Neural crest cell (in vitro differentiated cells): ENCODE measurements around the gene CWC15. TPM values are rescaled to one million over a fixed set of nuclear protein-coding genes. Genes with fewer than 3 reads are reported as not detected.

Source experiments
- DNase-seq: peaks from one replicate; pipeline ENCODE4 v3.0.0; 2021; ENCODE audit warnings: low read depth, mixed read lengths, low spot score
- H3K27ac Mint-ChIP-seq: one replicate; pipeline ENCODE4 v1.8.0; 2021; ENCODE audit warnings: mild to moderate bottlenecking, mixed read lengths; ENCODE audit not compliant: unreplicated experiment
- H3K27me3 Mint-ChIP-seq: 2 replicates; pipeline ENCODE4 v1.8.0; 2021; ENCODE audit warnings: low read depth, mild to moderate bottlenecking, mixed read lengths
- H3K36me3 Mint-ChIP-seq: 2 replicates; pipeline ENCODE4 v1.8.0; 2021; ENCODE audit warnings: low read depth, mild to moderate bottlenecking, mixed read lengths
- H3K4me1 Mint-ChIP-seq: 2 replicates; pipeline ENCODE4 v1.8.0; 2021; ENCODE audit warnings: mixed read lengths
- H3K4me3 Mint-ChIP-seq: one replicate; pipeline ENCODE4 v1.8.0; 2021; ENCODE audit warnings: mild to moderate bottlenecking, mixed read lengths
- H3K9me3 Mint-ChIP-seq: 2 replicates; pipeline ENCODE4 v1.8.0; 2021; ENCODE audit warnings: mixed read lengths
- CTCF ChIP-seq: fragments of 200-600 bp; sonication (generic); conservative IDR thresholded peaks from 2 replicates; pipeline ENCODE4 v1.5.0; 2021; ENCODE audit warnings: antibody characterized with exemption, mild to moderate bottlenecking
- total RNA-seq: library from RNA; stranded (reverse); gene quantifications from 2 replicates; pipeline ENCODE4 v1.2.1, GENCODE V29; 2021

CWC15 gene
- total RNA-seq, 1 donor from 2014 or later: 80.2 TPM

DNA sequence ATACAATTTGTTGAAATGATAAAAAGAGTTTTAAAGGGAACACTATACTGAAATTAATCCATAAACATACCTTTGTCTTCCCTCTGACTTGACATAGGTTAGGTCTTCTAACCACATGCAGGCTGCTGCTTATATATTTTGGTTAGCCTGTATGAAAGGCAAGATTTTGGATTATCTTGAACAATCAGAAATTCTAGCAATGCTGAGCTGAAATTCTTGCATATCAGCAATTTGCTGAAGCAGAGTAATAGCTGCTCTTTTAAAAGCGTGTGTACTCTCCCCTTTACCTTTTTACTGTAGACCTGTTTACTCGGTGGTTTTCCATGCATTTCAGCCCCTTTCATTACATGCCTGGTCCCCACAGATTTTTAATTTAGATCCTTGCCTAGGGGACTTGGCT is 34.0 kb downstream of the CWC15 start:
- H3K9me3 Mint-ChIP-seq: no peaks in the 10 kb centered on the region
- H3K27me3 Mint-ChIP-seq: no peaks in the 10 kb centered on the region
- no peak overlapping the region for H3K27ac Mint-ChIP-seq
- no peaks in the 10 kb centered on the region for H3K36me3 Mint-ChIP-seq
- H3K4me1 Mint-ChIP-seq: peaks cover 27% of the 10 kb centered on the region
- no peak overlapping the region for H3K4me3 Mint-ChIP-seq
- no peak for DNase-seq
- TF ChIP-seq CTCF: no peak

- no peak for DNase-seq
- no peak for TF ChIP-seq CTCF
- peak overlapping the region; percentile 78 for H3K27ac Mint-ChIP-seq
- H3K27me3 Mint-ChIP-seq: no peaks in the 10 kb centered on the region
- no peaks in the 10 kb centered on the region for H3K36me3 Mint-ChIP-seq
- no peak overlapping the region for H3K4me3 Mint-ChIP-seq
- no peaks in the 10 kb centered on the region for H3K9me3 Mint-ChIP-seq
- peaks cover 37% of the 10 kb centered on the region for H3K4me1 Mint-ChIP-seq
Observed at GRCh38 chr11:94938095-94939055, 35.0 kb downstream of the CWC15 start.

DNA sequence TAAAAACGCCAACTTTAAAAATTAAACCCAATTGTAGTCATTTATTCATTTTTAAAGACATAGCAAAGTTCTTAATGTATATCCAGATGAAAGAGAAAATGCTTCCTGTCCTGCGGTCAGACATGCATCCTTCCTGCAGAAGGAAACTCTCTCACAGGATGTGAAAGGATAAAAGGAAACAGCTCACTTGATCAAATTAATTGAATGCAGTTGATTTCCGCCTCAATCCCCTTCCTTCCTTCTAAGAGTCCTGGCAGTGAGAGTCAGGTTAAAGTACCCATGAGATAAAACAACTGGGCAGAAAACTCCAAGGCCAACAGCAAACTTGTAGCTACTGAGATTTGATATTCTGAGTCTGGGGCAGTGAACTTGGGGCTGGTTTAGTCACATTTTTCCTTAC is 38.5 kb downstream of the CWC15 start:
- Mint-ChIP-seq H3K9me3 (peaks cover 4% of the 10 kb centered on the region), H3K4me1 (peaks cover 35% of the 10 kb centered on the region), H3K27me3 (no peaks in the 10 kb centered on the region), H3K4me3 (no peak overlapping the region), H3K27ac (no peak overlapping the region), H3K36me3 (peaks cover 5% of the 10 kb centered on the region)
- DNase-seq: no peak
- no peak for TF ChIP-seq CTCF

DNA sequence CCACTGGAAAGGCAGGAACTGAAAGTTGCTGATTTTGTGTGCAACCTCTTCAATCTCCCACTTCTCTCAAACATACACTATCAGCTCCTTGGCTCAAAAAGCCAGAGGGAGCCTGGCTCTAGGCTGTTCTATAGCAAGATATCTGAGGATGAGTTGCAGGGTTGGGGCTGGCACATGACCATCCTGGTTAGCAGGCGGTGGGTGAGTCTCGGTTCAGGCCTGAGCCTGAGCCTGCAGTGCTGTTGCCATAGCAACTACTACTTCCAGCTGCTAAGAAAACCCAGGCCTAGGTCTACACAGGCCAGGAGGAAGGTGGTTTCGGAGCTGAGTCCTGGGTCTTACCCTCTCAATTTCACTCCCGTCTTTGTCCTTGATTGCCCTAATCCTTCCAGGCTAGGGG is 39.0 kb downstream of the CWC15 start:
- H3K27me3 Mint-ChIP-seq: no peaks in the 10 kb centered on the region
- peaks cover 5% of the 10 kb centered on the region for H3K36me3 Mint-ChIP-seq
- peaks cover 4% of the 10 kb centered on the region for H3K9me3 Mint-ChIP-seq
- no peak for DNase-seq
- H3K27ac Mint-ChIP-seq: peak overlapping the region; percentile 65
- TF ChIP-seq CTCF: no peak
- no peak overlapping the region for H3K4me3 Mint-ChIP-seq
- H3K4me1 Mint-ChIP-seq: peaks cover 38% of the 10 kb centered on the region

DNA sequence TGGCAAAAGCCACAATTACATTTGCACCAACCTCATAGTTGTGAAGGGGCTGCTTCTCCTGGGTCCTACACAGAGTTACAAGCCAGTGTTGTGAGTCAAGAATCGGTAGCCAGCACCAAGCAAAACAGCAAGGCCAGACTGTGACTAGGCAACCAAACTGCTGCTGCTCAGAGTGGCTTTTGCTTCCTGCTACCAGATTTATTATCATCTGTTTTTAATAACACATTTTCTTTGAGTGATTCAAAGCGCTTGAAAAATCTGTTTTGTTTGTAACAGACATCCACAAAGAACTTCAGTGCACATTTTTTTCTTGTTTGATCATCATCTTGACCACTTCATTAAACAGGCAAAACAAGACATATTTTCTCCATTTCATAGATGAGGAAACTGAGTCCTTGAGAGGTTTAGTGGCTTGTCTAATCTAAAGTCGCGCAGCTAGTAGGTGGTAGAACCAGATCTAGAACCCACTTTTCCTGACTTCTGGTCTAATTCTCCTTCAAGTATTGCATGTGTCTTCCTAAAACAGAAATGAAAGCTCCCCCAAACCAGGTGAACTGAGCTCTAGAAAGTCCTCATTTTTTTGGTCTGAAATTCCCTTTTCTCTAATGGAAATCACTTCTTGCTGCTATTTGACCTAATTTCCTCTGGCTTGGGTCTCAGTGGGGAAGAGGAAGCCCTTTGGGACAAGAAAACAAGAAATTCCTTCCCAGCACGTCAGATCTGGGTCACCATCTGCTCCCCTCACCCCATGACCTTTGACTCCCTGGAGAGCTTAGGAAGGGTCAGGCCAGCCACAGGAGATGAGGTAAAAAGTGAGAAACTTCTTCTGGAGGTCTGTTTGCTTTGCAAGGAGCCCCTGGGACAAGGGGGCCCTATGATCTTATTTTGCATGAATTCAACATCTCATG is 39.9 kb downstream of the CWC15 start:
- Mint-ChIP-seq H3K4me3 (peak overlapping the region; percentile 19), H3K4me1 (peaks cover 47% of the 10 kb centered on the region), H3K36me3 (peaks cover 5% of the 10 kb centered on the region), H3K27ac (peak overlapping the region; percentile 62), H3K27me3 (no peaks in the 10 kb centered on the region), H3K9me3 (peaks cover 4% of the 10 kb centered on the region)
- DNase-seq: no peak
- TF ChIP-seq CTCF: no peak
